DND-41 (cell line): ENCODE results near the gene CD81.

Source experiments
- ATAC-seq: fragments of 200-7000 bp; cut with Tn5 transposase; 3 replicates; pipeline ENCODE4 v1.9.1; 2021; ENCODE audit warnings: low read depth; ENCODE audit not compliant: insufficient read depth
- DNase-seq: peaks from one replicate; pipeline ENCODE4 v3.0.0-alpha.2; 2020
- H2AFZ ChIP-seq: 2 replicates; pipeline ENCODE4 v1.6.0; 2012; ENCODE audit warnings: low read depth, low read length
- H3K27ac ChIP-seq: 2 replicates; pipeline ENCODE4 v1.5.1; 2012; ENCODE audit warnings: low read length, inconsistent platforms
- H3K27me3 ChIP-seq: fragments of 200-600 bp; sonication (generic); 2 replicates; pipeline ENCODE4 v1.6.0; 2012; ENCODE audit warnings: low read length, mild to moderate bottlenecking, inconsistent platforms; ENCODE audit not compliant: insufficient read depth, poor library complexity
- H3K36me3 ChIP-seq: 2 replicates; pipeline ENCODE4 v1.5.1; 2012; ENCODE audit warnings: low read length, inconsistent platforms; ENCODE audit not compliant: insufficient read depth
- H3K4me1 ChIP-seq: 2 replicates; pipeline ENCODE4 v1.5.1; 2012; ENCODE audit warnings: mild to moderate bottlenecking, low read length; ENCODE audit not compliant: insufficient read depth
- H3K4me2 ChIP-seq: 2 replicates; pipeline ENCODE4 v1.6.0; 2012; ENCODE audit warnings: mild to moderate bottlenecking, moderate library complexity, low read length, inconsistent platforms; ENCODE audit not compliant: insufficient read depth
- H3K4me3 ChIP-seq, 2 experiments: fragments of 200-600 bp in 1 of 2; shearing (Covaris generic) in 1 of 2; 2 replicates each; pipeline ENCODE4 v1.5.1; 2012 to 2016; ENCODE audit warnings: inconsistent platforms in 2 of 2, low read length in 2 of 2, mild to moderate bottlenecking in 2 of 2, low read depth in 1 of 2, moderate library complexity in 1 of 2
- H3K79me2 ChIP-seq: 2 replicates; pipeline ENCODE4 v1.6.0; 2012; ENCODE audit warnings: low read length, inconsistent platforms; ENCODE audit not compliant: insufficient read depth
- H3K9ac ChIP-seq: 2 replicates; pipeline ENCODE4 v1.6.0; 2012; ENCODE audit warnings: low read depth, mild to moderate bottlenecking, inconsistent platforms, low read length, moderate library complexity
- H3K9me3 ChIP-seq: 2 replicates; pipeline ENCODE4 v1.5.1; 2012; ENCODE audit warnings: low read length, moderate library complexity, mild to moderate bottlenecking, inconsistent platforms; ENCODE audit not compliant: insufficient read depth, severe bottlenecking
- H4K20me1 ChIP-seq: 2 replicates; pipeline ENCODE4 v1.6.0; 2012; ENCODE audit warnings: low read length; ENCODE audit not compliant: insufficient read depth
- EZH2 ChIP-seq: IDR thresholded peaks from 3 replicates; pipeline ENCODE4 v1.6.1; 2012; ENCODE audit warnings: borderline replicate concordance, low read depth, mild to moderate bottlenecking, moderate library complexity, low read length, inconsistent platforms; ENCODE audit not compliant: severe bottlenecking
- TF ChIP-seq, protein P1 (sequence below): IDR thresholded peaks from 2 replicates; pipeline ENCODE4 v1.5.1; 2012; ENCODE audit warnings: borderline replicate concordance, low read length, moderate library complexity, mild to moderate bottlenecking; ENCODE audit not compliant: poor library complexity, severe bottlenecking; ENCODE audit errors: extremely low read depth

The CD81 gene

DNA sequence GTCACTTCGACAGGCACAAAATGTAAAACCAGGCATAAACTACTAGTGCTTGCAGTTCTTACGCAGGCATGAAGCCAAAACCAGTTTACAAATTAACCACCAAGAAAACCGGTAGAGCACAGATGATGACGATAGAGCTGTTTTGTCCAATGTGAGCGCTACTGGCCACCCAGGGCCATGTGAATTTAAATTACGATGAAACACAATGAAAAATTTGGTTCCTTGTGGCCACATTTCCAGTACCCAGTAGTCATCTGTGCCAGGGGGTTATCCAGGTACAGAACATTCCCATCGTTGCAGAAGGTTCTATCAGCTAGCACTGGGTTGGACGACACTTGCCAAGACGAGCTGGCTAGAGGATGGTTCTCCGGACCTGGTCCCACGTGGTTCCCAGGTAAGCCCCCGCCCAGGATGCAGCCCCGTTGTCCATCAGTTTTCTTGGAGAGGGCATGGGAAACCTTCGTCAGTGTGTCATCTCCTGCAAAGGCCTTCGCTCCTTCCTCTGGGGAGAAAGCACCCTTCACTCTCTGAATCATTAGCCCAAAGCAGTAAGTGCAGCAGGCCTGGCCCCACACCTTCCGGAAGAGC, 1.1 kb upstream of the CD81 start:
- Histone ChIP-seq H3K27ac (no peak overlapping the region), H4K20me1 (peaks cover 53% of the 10 kb centered on the region), H3K9ac (no peak overlapping the region), H3K27me3 (no peaks in the 10 kb centered on the region), H3K9me3 (no peaks in the 10 kb centered on the region), H3K79me2 (peaks cover 38% of the 10 kb centered on the region), H3K4me2 (no peak overlapping the region), H2AFZ (no peak overlapping the region), H3K36me3 (peaks cover 29% of the 10 kb centered on the region), H3K4me3 (no peak overlapping the region), H3K4me1 (peaks cover 33% of the 10 kb centered on the region)
- ATAC-seq (no peak), DNase-seq (no peak)
- no peak for TF ChIP-seq EZH2
- TF ChIP-seq, protein P1, sequence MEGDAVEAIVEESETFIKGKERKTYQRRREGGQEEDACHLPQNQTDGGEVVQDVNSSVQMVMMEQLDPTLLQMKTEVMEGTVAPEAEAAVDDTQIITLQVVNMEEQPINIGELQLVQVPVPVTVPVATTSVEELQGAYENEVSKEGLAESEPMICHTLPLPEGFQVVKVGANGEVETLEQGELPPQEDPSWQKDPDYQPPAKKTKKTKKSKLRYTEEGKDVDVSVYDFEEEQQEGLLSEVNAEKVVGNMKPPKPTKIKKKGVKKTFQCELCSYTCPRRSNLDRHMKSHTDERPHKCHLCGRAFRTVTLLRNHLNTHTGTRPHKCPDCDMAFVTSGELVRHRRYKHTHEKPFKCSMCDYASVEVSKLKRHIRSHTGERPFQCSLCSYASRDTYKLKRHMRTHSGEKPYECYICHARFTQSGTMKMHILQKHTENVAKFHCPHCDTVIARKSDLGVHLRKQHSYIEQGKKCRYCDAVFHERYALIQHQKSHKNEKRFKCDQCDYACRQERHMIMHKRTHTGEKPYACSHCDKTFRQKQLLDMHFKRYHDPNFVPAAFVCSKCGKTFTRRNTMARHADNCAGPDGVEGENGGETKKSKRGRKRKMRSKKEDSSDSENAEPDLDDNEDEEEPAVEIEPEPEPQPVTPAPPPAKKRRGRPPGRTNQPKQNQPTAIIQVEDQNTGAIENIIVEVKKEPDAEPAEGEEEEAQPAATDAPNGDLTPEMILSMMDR: no peak

DNA sequence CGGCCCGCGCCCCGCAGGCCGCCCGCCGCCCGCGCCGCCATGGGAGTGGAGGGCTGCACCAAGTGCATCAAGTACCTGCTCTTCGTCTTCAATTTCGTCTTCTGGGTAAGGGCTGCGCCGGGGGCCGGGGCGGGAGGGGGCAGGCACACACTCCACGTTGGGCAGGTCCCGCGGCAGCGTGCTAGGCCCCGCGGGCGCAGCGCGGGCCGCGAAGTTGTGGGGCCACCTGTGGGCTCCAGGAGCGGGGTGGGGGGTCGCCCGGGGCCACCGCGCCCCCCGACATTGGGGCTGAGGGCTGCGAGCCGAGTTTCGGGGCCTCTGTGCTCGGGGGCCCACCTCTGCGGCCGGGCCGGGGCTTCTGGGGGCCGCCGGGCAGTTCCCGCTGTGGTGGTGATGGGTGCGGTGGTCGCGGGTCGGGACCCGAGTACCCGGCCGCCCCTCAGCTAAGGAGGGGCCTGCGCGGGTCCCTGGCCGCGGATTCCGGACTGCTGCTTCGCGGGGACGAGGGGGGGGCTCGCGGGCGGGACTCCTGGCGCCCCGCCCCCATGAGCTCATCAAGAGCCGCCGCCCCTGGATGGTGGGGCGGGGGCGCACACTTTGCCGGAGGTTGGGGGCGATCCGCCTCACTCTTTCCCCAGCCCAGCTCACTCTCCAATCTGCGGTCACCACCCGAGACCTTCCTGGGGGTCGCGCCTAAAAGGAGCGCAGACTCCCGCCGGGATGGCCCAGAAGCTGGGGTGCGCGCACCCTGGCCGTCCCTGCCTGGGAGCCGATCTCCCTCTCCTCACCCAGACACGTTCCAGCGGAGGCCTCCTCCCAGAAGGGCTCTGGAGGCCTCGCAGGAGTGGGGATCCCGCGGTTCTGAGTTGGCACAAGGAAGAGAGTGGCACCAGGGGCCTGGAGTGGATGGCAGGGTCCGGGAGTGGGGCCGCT, 667 bp downstream of the CD81 start:
- Histone ChIP-seq H3K9me3 (no peaks in the 10 kb centered on the region), H3K79me2 (peaks cover 55% of the 10 kb centered on the region), H3K9ac (peak overlapping the region; percentile 97), H3K4me3 (peak overlapping the region; percentile 91 to 98), H3K4me2 (peak overlapping the region; percentile 98), H3K27me3 (no peaks in the 10 kb centered on the region), H3K36me3 (peaks cover 37% of the 10 kb centered on the region), H4K20me1 (peaks cover 70% of the 10 kb centered on the region), H3K27ac (peak overlapping the region; percentile 78), H2AFZ (peak overlapping the region; percentile 59), H3K4me1 (peaks cover 45% of the 10 kb centered on the region)
- DNase-seq (peak; percentile 67), ATAC-seq (peak; percentile 63)
- no peak for TF ChIP-seq EZH2
- TF ChIP-seq, protein P1: no peak

DNA sequence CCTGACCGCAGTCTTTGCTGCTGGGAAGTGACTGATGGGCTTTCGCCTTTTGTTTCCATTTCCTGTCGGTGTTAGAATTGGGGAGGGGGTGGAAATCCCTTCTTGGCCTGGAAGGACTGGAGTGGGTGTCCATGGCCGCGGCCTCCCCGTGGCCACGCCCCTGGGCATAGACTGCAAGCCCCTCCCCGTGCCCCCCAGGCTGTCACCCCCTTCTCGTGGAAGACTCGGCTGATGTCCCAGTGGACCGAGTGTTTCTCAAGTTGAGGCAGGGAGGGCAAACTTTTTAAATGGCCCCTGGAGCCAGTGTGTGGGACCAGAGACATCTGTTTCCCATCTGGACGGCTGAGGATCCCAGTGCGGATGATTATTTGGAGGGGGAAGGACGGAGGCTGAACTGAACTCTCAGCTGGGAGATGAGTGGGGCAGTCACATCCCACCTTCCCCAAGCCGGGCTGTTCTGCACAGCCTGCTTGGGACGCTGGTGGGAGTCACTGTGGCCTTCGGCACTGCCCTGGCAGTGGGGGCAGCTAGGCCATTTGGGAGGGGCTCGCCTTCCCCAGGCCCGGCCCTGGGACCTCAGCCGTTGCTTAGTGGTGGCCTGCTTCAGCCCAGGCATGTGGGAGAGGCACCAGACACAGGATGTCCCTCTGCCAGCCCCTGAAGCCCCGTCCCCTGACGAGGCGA, 1.6 kb downstream of the CD81 start:
- peak overlapping the region; percentile 78 for H3K27ac ChIP-seq
- H3K4me2 ChIP-seq: peak overlapping the region; percentile 98
- H3K9me3 ChIP-seq: no peaks in the 10 kb centered on the region
- DNase-seq (no peak), ATAC-seq (no peak)
- H3K9ac ChIP-seq: peak overlapping the region; percentile 97
- TF ChIP-seq EZH2: no peak
- TF ChIP-seq, protein P1: no peak
- peaks cover 40% of the 10 kb centered on the region for H3K36me3 ChIP-seq
- H4K20me1 ChIP-seq: peaks cover 79% of the 10 kb centered on the region
- no peaks in the 10 kb centered on the region for H3K27me3 ChIP-seq
- H3K79me2 ChIP-seq: peaks cover 64% of the 10 kb centered on the region
- no peak overlapping the region for H2AFZ ChIP-seq
- peaks cover 54% of the 10 kb centered on the region for H3K4me1 ChIP-seq
- peak overlapping the region; percentile 91 to 98 for H3K4me3 ChIP-seq
